IMR-90 (cell line): Measurements from ENCODE around the gene UTP18. TPM values are rescaled to one million over a fixed set of nuclear protein-coding genes. Genes with fewer than 3 reads are reported as not detected.

Experiments used
- ATAC-seq: fragments of 200-7000 bp; cut with Tn5 transposase; 2 replicates; pipeline ENCODE4 v1.9.1; 2020; ENCODE audit warnings: low read depth, mild to moderate bottlenecking, moderate library complexity
- BruUV-seq: library from RNA; stranded (reverse); fragments of 400-500 nt; replicated peaks from 2 replicates; lab custom pipeline; 2021; lab: Mats Ljungman, UMichigan
- CTCF ChIA-PET: fragments of 300-600 bp; formaldehyde crosslinking; extraction: SDS; loops from one replicate; lab custom pipeline; 2021; ENCODE audit warnings: antibody characterized with exemption; lab: Yijun Ruan, JAX
- POLR2A ChIA-PET: fragments of 300-600 bp; sonication (Branson Sonifier 250); formaldehyde crosslinking; loops from one replicate; lab custom pipeline; 2022; ENCODE audit warnings: antibody characterized with exemption; ENCODE audit not compliant: unreplicated experiment; lab: Charles Lee
- DNase-seq: peaks from one replicate; pipeline ENCODE4 v3.0.0; 2013
- H2AFZ ChIP-seq: replicated peaks from 2 replicates; pipeline ENCODE3; 2013; ENCODE audit warnings: low read length, mild to moderate bottlenecking; ENCODE audit not compliant: poor library complexity
- H2AK5ac ChIP-seq: 2 replicates; pipeline ENCODE4 v1.6.1; 2013; ENCODE audit warnings: low read depth, low read length, inconsistent platforms
- H2AK9ac ChIP-seq: replicated peaks from 2 replicates; pipeline ENCODE3; 2013; ENCODE audit warnings: mild to moderate bottlenecking, low read depth, low read length, moderate library complexity; ENCODE audit not compliant: poor library complexity
- H2BK120ac ChIP-seq: 2 replicates; pipeline ENCODE4 v1.6.1; 2013; ENCODE audit warnings: low read depth, low read length, inconsistent platforms
- H2BK15ac ChIP-seq: 3 replicates; pipeline ENCODE4 v1.6.1; 2013; ENCODE audit warnings: low read depth, low read length, inconsistent platforms
- H2BK20ac ChIP-seq: 2 replicates; pipeline ENCODE4 v1.6.1; 2013; ENCODE audit warnings: low read depth, mild to moderate bottlenecking, inconsistent platforms, low read length, moderate library complexity
- H2BK5ac ChIP-seq: 2 replicates; pipeline ENCODE4 v1.6.1; 2013; ENCODE audit warnings: mild to moderate bottlenecking, low read depth, low read length, inconsistent platforms; ENCODE audit not compliant: poor library complexity, severe bottlenecking
- H3K14ac ChIP-seq: replicated peaks from 2 replicates; pipeline ENCODE4 v1.6.1; 2013; ENCODE audit warnings: low read depth, low read length, inconsistent platforms
- H3K18ac ChIP-seq: 2 replicates; pipeline ENCODE4 v1.6.1; 2013; ENCODE audit warnings: low read depth, low read length, control low read depth
- H3K23ac ChIP-seq: 2 replicates; pipeline ENCODE4 v1.6.1; 2013; ENCODE audit warnings: low read depth, low read length, inconsistent platforms
- H3K27ac ChIP-seq: 2 replicates; pipeline ENCODE4 v1.5.1; 2013; ENCODE audit warnings: mild to moderate bottlenecking, control low read depth, low read length; ENCODE audit not compliant: insufficient read depth
- H3K27me3 ChIP-seq: 2 replicates; pipeline ENCODE4 v1.6.1; 2013; ENCODE audit warnings: low read length; ENCODE audit not compliant: control insufficient read depth, insufficient read depth
- H3K36me3 ChIP-seq: 2 replicates; pipeline ENCODE4 v1.6.1; 2013; ENCODE audit warnings: low read length, mixed read lengths; ENCODE audit not compliant: control insufficient read depth, insufficient read depth
- H3K4ac ChIP-seq: 2 replicates; pipeline ENCODE4 v1.6.1; 2013; ENCODE audit warnings: low read depth, low read length, inconsistent platforms
- H3K4me1 ChIP-seq: 2 replicates; pipeline ENCODE4 v1.6.1; 2013; ENCODE audit warnings: low read length, mixed read lengths; ENCODE audit not compliant: control insufficient read depth, insufficient read depth
- H3K4me2 ChIP-seq: 2 replicates; pipeline ENCODE4 v1.6.1; 2013; ENCODE audit warnings: low read depth, mild to moderate bottlenecking, control low read depth, low read length, moderate library complexity
- H3K4me3 ChIP-seq: 2 replicates; pipeline ENCODE4 v1.5.1; 2013; ENCODE audit warnings: low read depth, mild to moderate bottlenecking, control low read depth, low read length, moderate library complexity; ENCODE audit not compliant: insufficient read depth
- H3K56ac ChIP-seq: 2 replicates; pipeline ENCODE4 v1.6.1; 2013; ENCODE audit warnings: low read length, inconsistent platforms; ENCODE audit not compliant: insufficient read depth; ENCODE audit errors: extremely low read depth
- H3K79me1 ChIP-seq, 2 experiments: 2 replicates each; pipeline ENCODE4 v1.6.1; 2013; ENCODE audit warnings: low read length in 2 of 2, inconsistent platforms in 1 of 2, low read depth in 1 of 2
- H3K9ac ChIP-seq: 2 replicates; pipeline ENCODE4 v1.6.1; 2013; ENCODE audit warnings: low read depth, low read length, control low read depth
- H3K9me1 ChIP-seq: 2 replicates; pipeline ENCODE4 v1.6.1; 2013; ENCODE audit warnings: low read length, inconsistent platforms; ENCODE audit not compliant: insufficient read depth
- H3K9me3 ChIP-seq: 2 replicates; pipeline ENCODE4 v1.6.1; 2013; ENCODE audit warnings: low read length; ENCODE audit not compliant: control insufficient read depth, insufficient read depth
- H4K20me1 ChIP-seq: 2 replicates; pipeline ENCODE4 v1.6.1; 2013; ENCODE audit warnings: low read length, inconsistent platforms; ENCODE audit not compliant: insufficient read depth
- H4K5ac ChIP-seq: 2 replicates; pipeline ENCODE4 v1.6.1; 2013; ENCODE audit warnings: mild to moderate bottlenecking, low read depth, low read length, control low read depth
- H4K8ac ChIP-seq, 2 experiments: 2 replicates each; pipeline ENCODE4 v1.6.1; 2013; ENCODE audit warnings: low read depth in 2 of 2, low read length in 2 of 2, control low read depth in 1 of 2, inconsistent platforms in 1 of 2
- H4K91ac ChIP-seq: 2 replicates; pipeline ENCODE4 v1.6.1; 2013; ENCODE audit warnings: low read depth, low read length, inconsistent platforms; ENCODE audit not compliant: insufficient read depth
- CEBPB ChIP-seq: IDR thresholded peaks from 2 replicates; pipeline ENCODE4 v1.6.1; 2012; ENCODE audit warnings: low read depth, low read length, improper control_type of control experiment
- CHD1 ChIP-seq: IDR thresholded peaks from 2 replicates; pipeline ENCODE4 v1.6.1; 2012; ENCODE audit warnings: low read depth, low read length, improper control_type of control experiment
- CTCF ChIP-seq: conservative IDR thresholded peaks from 2 replicates; pipeline ENCODE4 v1.5.1; 2012; ENCODE audit warnings: mild to moderate bottlenecking, low read depth, low read length, improper control_type of control experiment
- ELK1 ChIP-seq: fragments of 150-350 bp; IDR thresholded peaks from 2 replicates; pipeline ENCODE4 v1.6.1; 2016; ENCODE audit warnings: low read depth, mild to moderate bottlenecking, low read length, moderate library complexity, borderline replicate concordance
- FOS ChIP-seq: fragments of 150-350 bp; IDR thresholded peaks from 2 replicates; pipeline ENCODE4 v1.6.1; 2016; ENCODE audit warnings: low read depth, low read length
- MAFK ChIP-seq: IDR thresholded peaks from 2 replicates; pipeline ENCODE4 v1.6.1; 2012; ENCODE audit warnings: low read depth, low read length, improper control_type of control experiment
- MAZ ChIP-seq: IDR thresholded peaks from 2 replicates; pipeline ENCODE4 v1.6.1; 2012; ENCODE audit warnings: low read depth, mild to moderate bottlenecking, low read length, improper control_type of control experiment, moderate library complexity, borderline replicate concordance
- MXI1 ChIP-seq: IDR thresholded peaks from 2 replicates; pipeline ENCODE4 v1.6.1; 2012; ENCODE audit warnings: low read depth, mild to moderate bottlenecking, low read length, moderate library complexity, borderline replicate concordance
- NFE2L2 ChIP-seq: fragments of 150-350 bp; IDR thresholded peaks from 2 replicates; pipeline ENCODE4 v1.6.1; 2016; ENCODE audit warnings: low read depth, mild to moderate bottlenecking, low read length
- POLR2A ChIP-seq: IDR thresholded peaks from 2 replicates; pipeline ENCODE4 v1.6.1; 2012; ENCODE audit warnings: mild to moderate bottlenecking, low read depth, low read length
- RCOR1 ChIP-seq: IDR thresholded peaks from 2 replicates; pipeline ENCODE4 v1.6.1; 2012; ENCODE audit warnings: mild to moderate bottlenecking, low read length, improper control_type of control experiment; ENCODE audit not compliant: insufficient replicate concordance
- RFX5 ChIP-seq: IDR thresholded peaks from 2 replicates; pipeline ENCODE4 v1.8.0; 2012; ENCODE audit warnings: low read depth, mild to moderate bottlenecking, low read length, moderate library complexity
- WGBS, 2 experiments: methylation state at CpG; one replicate each; pipeline versions ENCODE4 v1.1.5 to v1.1.7; 2013; ENCODE audit warnings: missing lambda C conversion rate in 2 of 2; ENCODE audit not compliant: insufficient read length in 1 of 2; ENCODE audit errors: extremely low coverage in 2 of 2; 5-methylcytosine and 5-hydroxymethylcytosine counted together
- dilution Hi-C: fragments of 300-500 bp; cut with HindIII; formaldehyde crosslinking; loops from one replicate; pipeline ENCODE4 v1.14.3; 2018; ENCODE audit warnings: low sequenced_read_pairs; ENCODE audit not compliant: unreplicated experiment
- in situ Hi-C: fragments of 300-500 bp; cut with MboI; formaldehyde crosslinking; loops from 3 replicates; pipeline ENCODE4 v1.14.3; 2019; ENCODE audit warnings: low sequenced_read_pairs, inconsistent platforms, mixed read lengths
- intact Hi-C: fragments of 100-400 bp; cut with micrococcal nuclease; formaldehyde crosslinking; loops from 2 replicates; pipeline ENCODE4 v1.10.0; 2022
- polyA plus RNA-seq, 3 experiments: library from polyadenylated mRNA; depleted of rRNA; stranded (reverse); fragments of >200 nt; gene quantifications; 2 replicates each; pipeline ENCODE4 v1.2.3, GENCODE V29; 2012; ENCODE audit warnings: low replicate concordance in 1 of 3
- total RNA-seq: library from RNA; depleted of rRNA; stranded (reverse); fragments of >200 nt; gene quantifications from 2 replicates; pipeline ENCODE4 v1.2.3, GENCODE V29; 2012

The UTP18 gene
- total and polyA plus RNA-seq, 2 of the 4 experiments (the other 2 are of a cell fraction), result 17.7 to 22.4 TPM

- Histone ChIP-seq H2AK9ac (no peak overlapping the region), H3K9me3 (no peaks in the 10 kb centered on the region), H2AFZ (no peak overlapping the region), H2BK20ac (no peak overlapping the region), H2BK5ac (no peak overlapping the region), H3K4me2 (no peak overlapping the region), H3K27me3 (no peaks in the 10 kb centered on the region), H4K20me1 (peaks cover 2% of the 10 kb centered on the region; the same call in 1 of the 2 replicates), H2BK15ac (no peak overlapping the region), H4K5ac (no peak overlapping the region), H3K18ac (no peak overlapping the region), H3K4ac (no peak overlapping the region), H3K14ac (no peak overlapping the region), H3K9me1 (no peaks in the 10 kb centered on the region), H3K9ac (no peak overlapping the region), H4K8ac (no peak overlapping the region), H3K56ac (no peak overlapping the region), H3K23ac (no peak overlapping the region), H3K79me1 (peaks cover 10 to 29% of the 10 kb centered on the region in 2 experiments), H3K27ac (no peak overlapping the region), H2AK5ac (no peak overlapping the region), H4K91ac (no peak overlapping the region), H3K36me3 (no peaks in the 10 kb centered on the region; the same call in 1 of the 2 replicates), H2BK120ac (no peak overlapping the region), H3K4me3 (no peak overlapping the region), H3K4me1 (no peaks in the 10 kb centered on the region)
- intact Hi-C loops (no loop called here), in situ Hi-C loops (no loop called here), dilution Hi-C loops (no loop called here)
- ATAC-seq (peak; percentile 81), DNase-seq (peak; percentile 44)
- WGBS, 2 experiments, result no CpG with 5 or more reads among the region's 1 CpG
- TF ChIP-seq RFX5 (no peak), FOS (no peak), NFE2L2 (no peak), MAFK (no peak), MAZ (no peak), POLR2A (no peak), ELK1 (no peak), CHD1 (no peak), RCOR1 (no peak), CTCF (no peak), CEBPB (no peak), MXI1 (no peak)
- POLR2A ChIA-PET, result no interaction called here
- CTCF ChIA-PET, result no interaction called here
- no TSS peak for BruUV-seq
Measured at GRCh38 chr17:51245535-51245934, 14.8 kb upstream of the UTP18 start.
